HepG2 (cell line): ENCODE results near the gene LENG1. TPM values are rescaled to one million over a fixed set of nuclear protein-coding genes. Genes with fewer than 3 reads are reported as not detected.

Source experiments
- BRCA1 ChIP-seq: sonication (generic); formaldehyde crosslinking; IDR thresholded peaks from 2 replicates; pipeline ENCODE4 v1.4.0; 2020; ENCODE audit warnings: missing genetic modification reagents
- CCDC6 ChIP-seq: sonication (generic); formaldehyde crosslinking; IDR thresholded peaks from 2 replicates; pipeline ENCODE4 v1.8.1; 2022; ENCODE audit warnings: mild to moderate bottlenecking, missing genetic modification reagents, moderate library complexity
- KAT7 ChIP-seq: IDR thresholded peaks from 2 replicates; pipeline ENCODE4 v1.6.1; 2018; ENCODE audit warnings: borderline replicate concordance, missing compliant biosample characterization
- POGZ ChIP-seq: sonication (generic); formaldehyde crosslinking; IDR thresholded peaks from 2 replicates; pipeline ENCODE4 v1.4.0; 2020; ENCODE audit warnings: mild to moderate bottlenecking, missing genetic modification reagents
- POLR2A ChIP-seq, 2 experiments: IDR thresholded peaks; 2 replicates each; pipeline ENCODE4 v1.6.1; 2011; ENCODE audit warnings: low read depth in 2 of 2, low read length in 2 of 2, mild to moderate bottlenecking in 1 of 2, moderate library complexity in 1 of 2; ENCODE audit not compliant: insufficient read depth in 1 of 2
- PRDM15 ChIP-seq: sonication (generic); formaldehyde crosslinking; IDR thresholded peaks from 2 replicates; pipeline ENCODE4 v1.4.0; 2020; ENCODE audit warnings: missing genetic modification reagents
- PREB ChIP-seq: sonication (generic); formaldehyde crosslinking; IDR thresholded peaks from 2 replicates; pipeline ENCODE4 v1.4.0; 2020; ENCODE audit warnings: missing genetic modification reagents
- TBL1XR1 ChIP-seq: fragments of 150-350 bp; IDR thresholded peaks from 2 replicates; pipeline ENCODE4 v1.6.1; 2014; ENCODE audit warnings: borderline replicate concordance, low read length; ENCODE audit not compliant: partially characterized antibody
- TBX2 ChIP-seq: sonication (generic); formaldehyde crosslinking; IDR thresholded peaks from 2 replicates; pipeline ENCODE4 v1.5.0; 2020; ENCODE audit warnings: missing genetic modification reagents, mild to moderate bottlenecking, borderline replicate concordance
- ZBTB34 ChIP-seq: sonication (generic); formaldehyde crosslinking; IDR thresholded peaks from 2 replicates; pipeline ENCODE4 v1.8.0; 2022; ENCODE audit warnings: mild to moderate bottlenecking, missing genetic modification reagents
- ZKSCAN5 ChIP-seq: sonication (generic); formaldehyde crosslinking; IDR thresholded peaks from 2 replicates; pipeline ENCODE4 v1.5.1; 2020; ENCODE audit warnings: mild to moderate bottlenecking, missing genetic modification reagents
- ZMYM4 ChIP-seq: sonication (generic); formaldehyde crosslinking; IDR thresholded peaks from 2 replicates; pipeline ENCODE4 v1.8.1; 2023; ENCODE audit warnings: mild to moderate bottlenecking, missing genetic modification reagents
- ZNF230 ChIP-seq: sonication (generic); formaldehyde crosslinking; IDR thresholded peaks from 2 replicates; pipeline ENCODE4 v1.4.0; 2020; ENCODE audit warnings: mild to moderate bottlenecking, missing genetic modification reagents
- ZNF549 ChIP-seq: sonication (generic); formaldehyde crosslinking; IDR thresholded peaks from 2 replicates; pipeline ENCODE4 v1.5.0; 2020; ENCODE audit warnings: missing genetic modification reagents
- polyA plus RNA-seq, 8 experiments: library from polyadenylated mRNA; depleted of rRNA in 3 of 8; stranded (reverse) in 7 of 8; unstranded in 1 of 8; fragments of >200 nt; fragmentation: Illumina TruSeq in 4 of 8; extraction: Trizol in 4 of 8; gene quantifications; 2 replicates each; pipeline versions ENCODE4 v1.2.1 to v1.2.3, GENCODE V29; 2011 to 2016; ENCODE audit warnings: low read depth in 4 of 8, missing spikeins in 1 of 8, mixed read lengths in 1 of 8; ENCODE audit not compliant: insufficient read depth in 1 of 8
- total RNA-seq, 5 experiments: library from RNA; depleted of rRNA; stranded (reverse); fragments of >200 nt; fragmentation: Illumina TruSeq; extraction: Trizol; gene quantifications; 2 replicates each; pipeline ENCODE4 v1.2.3, GENCODE V29; 2016; ENCODE audit warnings: low read depth in 1 of 5
- TF ChIP-seq, protein P1 (sequence below): IDR thresholded peaks from 2 replicates; pipeline ENCODE4 v1.6.1; 2016; ENCODE audit warnings: mild to moderate bottlenecking
- TF ChIP-seq, protein P2 (sequence below): sonication (generic); formaldehyde crosslinking; IDR thresholded peaks from 2 replicates; pipeline ENCODE4 v1.9.0; 2022; ENCODE audit warnings: missing genetic modification reagents, mild to moderate bottlenecking, borderline replicate concordance
- TF ChIP-seq, protein P3 (sequence below): sonication (generic); formaldehyde crosslinking; IDR thresholded peaks from 2 replicates; pipeline ENCODE4 v1.4.0; 2020; ENCODE audit warnings: mild to moderate bottlenecking, missing genetic modification reagents

Gene LENG1
- total and polyA plus RNA-seq, 2 of the 13 experiments (the other 11 are each of a cell fraction or from before 2014, with no cell fraction given): 1.8 to 3.8 TPM

GRCh38 chr19:54160182-54160811, 776 bp upstream of the LENG1 start (continued):
- TF ChIP-seq, protein P1, sequence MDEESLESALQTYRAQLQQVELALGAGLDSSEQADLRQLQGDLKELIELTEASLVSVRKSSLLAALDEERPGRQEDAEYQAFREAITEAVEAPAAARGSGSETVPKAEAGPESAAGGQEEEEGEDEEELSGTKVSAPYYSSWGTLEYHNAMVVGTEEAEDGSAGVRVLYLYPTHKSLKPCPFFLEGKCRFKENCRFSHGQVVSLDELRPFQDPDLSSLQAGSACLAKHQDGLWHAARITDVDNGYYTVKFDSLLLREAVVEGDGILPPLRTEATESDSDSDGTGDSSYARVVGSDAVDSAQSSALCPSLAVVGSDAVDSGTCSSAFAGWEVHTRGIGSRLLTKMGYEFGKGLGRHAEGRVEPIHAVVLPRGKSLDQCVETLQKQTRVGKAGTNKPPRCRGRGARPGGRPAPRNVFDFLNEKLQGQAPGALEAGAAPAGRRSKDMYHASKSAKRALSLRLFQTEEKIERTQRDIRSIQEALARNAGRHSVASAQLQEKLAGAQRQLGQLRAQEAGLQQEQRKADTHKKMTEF (CRISPR knock-in tag): no peak
- TF ChIP-seq, protein P2, sequence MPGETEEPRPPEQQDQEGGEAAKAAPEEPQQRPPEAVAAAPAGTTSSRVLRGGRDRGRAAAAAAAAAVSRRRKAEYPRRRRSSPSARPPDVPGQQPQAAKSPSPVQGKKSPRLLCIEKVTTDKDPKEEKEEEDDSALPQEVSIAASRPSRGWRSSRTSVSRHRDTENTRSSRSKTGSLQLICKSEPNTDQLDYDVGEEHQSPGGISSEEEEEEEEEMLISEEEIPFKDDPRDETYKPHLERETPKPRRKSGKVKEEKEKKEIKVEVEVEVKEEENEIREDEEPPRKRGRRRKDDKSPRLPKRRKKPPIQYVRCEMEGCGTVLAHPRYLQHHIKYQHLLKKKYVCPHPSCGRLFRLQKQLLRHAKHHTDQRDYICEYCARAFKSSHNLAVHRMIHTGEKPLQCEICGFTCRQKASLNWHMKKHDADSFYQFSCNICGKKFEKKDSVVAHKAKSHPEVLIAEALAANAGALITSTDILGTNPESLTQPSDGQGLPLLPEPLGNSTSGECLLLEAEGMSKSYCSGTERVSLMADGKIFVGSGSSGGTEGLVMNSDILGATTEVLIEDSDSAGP (CRISPR knock-in tag): peak; percentile 12; the same call in 1 of the 2 replicates
- TF ChIP-seq TBX2 (peak; percentile 47; the same call in 1 of the 2 replicates), PREB (0 out of 2 replicates have a peak, but pooled peaks have one; percentile 50), POGZ (CRISPR knock-in tag) (0 out of 2 replicates have a peak, but pooled peaks have one; percentile 6), ZNF230 (CRISPR knock-in tag) (0 out of 2 replicates have a peak, but pooled peaks have one; percentile 4), TBL1XR1 (no peak), ZMYM4 (CRISPR knock-in tag) (0 out of 2 replicates have a peak, but pooled peaks have one; percentile 1), ZBTB34 (CRISPR knock-in tag) (no peak), POLR2A (IDR thresholded peaks at IDR 0.05; ENCODE audit: insufficient read depth in 1 of 2, low read depth in 2 of 2, low read length in 2 of 2) (peak; percentile 53 to 54; a peak in 1 of 4 replicates), PRDM15 (CRISPR knock-in tag) (no peak), ZNF549 (CRISPR knock-in tag) (no peak), BRCA1 (CRISPR knock-in tag) (no peak), CCDC6 (CRISPR knock-in tag) (no peak), KAT7 (CRISPR knock-in tag) (no peak), ZKSCAN5 (0 out of 2 replicates have a peak, but pooled peaks have one; percentile 47)
- TF ChIP-seq, protein P3, sequence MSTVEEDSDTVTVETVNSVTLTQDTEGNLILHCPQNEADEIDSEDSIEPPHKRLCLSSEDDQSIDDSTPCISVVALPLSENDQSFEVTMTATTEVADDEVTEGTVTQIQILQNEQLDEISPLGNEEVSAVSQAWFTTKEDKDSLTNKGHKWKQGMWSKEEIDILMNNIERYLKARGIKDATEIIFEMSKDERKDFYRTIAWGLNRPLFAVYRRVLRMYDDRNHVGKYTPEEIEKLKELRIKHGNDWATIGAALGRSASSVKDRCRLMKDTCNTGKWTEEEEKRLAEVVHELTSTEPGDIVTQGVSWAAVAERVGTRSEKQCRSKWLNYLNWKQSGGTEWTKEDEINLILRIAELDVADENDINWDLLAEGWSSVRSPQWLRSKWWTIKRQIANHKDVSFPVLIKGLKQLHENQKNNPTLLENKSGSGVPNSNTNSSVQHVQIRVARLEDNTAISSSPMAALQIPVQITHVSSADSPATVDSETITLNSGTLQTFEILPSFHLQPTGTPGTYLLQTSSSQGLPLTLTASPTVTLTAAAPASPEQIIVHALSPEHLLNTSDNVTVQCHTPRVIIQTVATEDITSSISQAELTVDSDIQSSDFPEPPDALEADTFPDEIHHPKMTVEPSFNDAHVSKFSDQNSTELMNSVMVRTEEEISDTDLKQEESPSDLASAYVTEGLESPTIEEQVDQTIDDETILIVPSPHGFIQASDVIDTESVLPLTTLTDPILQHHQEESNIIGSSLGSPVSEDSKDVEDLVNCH (CRISPR knock-in tag): no peak
